ENCODE data around the gene MMP23B. TPM values are rescaled to one million over a fixed set of nuclear protein-coding genes. Genes with fewer than 3 reads are reported as not detected.
A peak's percentile ranks its signal among the peaks of the same experiment; 100 is the strongest.

Gene MMP23B
- total and polyA plus RNA-seq, 2 of the 8 experiments (the other 6 are each of a cell fraction or from before 2014, with no cell fraction given), result 9.2 to 14.6 TPM

GRCh38 chr1:1616838-1617237 lies 15.1 kb upstream of the MMP23B start:
- no peak overlapping the region for H4K5ac ChIP-seq (ENCODE audit: insufficient read length, low read depth, low read length)
- ChIA-PET CTCF (ENCODE audit: partially characterized antibody) (interaction anchor here (1.4 kb wide), 1 partner anchor 70 kb away, joined by 3 read pairs; no protein-coding TSS in a partner anchor), POLR2A (ENCODE audit: partially characterized antibody) (interaction anchor here (2.5 to 4.6 kb wide), 2 partner anchors 10 to 13 kb away, joined by 8 to 34 read pairs; partner anchors contain the start of gene MMP23B)
- peak overlapping the region; percentile 80 to 97 (median 92); a peak in 5 of 8 replicates for H3K4me3 ChIP-seq (ENCODE audit: extremely low read depth in 1 of 4, insufficient read depth in 2 of 4, low read depth in 3 of 4, low read length in 4 of 4)
- peaks cover 6% of the 10 kb centered on the region; the same call in 1 of the 2 replicates for H3K23me2 ChIP-seq (ENCODE audit: low read depth, low read length)
- no peak overlapping the region for H2AK5ac ChIP-seq (ENCODE audit: low read depth, low read length)
- no peaks in the 10 kb centered on the region; a peak in 1 of 7 replicates for H3K27me3 ChIP-seq (replicated peaks in 1 of 4; ENCODE audit: control insufficient read depth in 3 of 4, extremely low read depth in 1 of 4, insufficient read depth in 3 of 4, low read length in 3 of 4)
- 87% methylated on average over 17 of the region's 19 CpGs; no CpG with 5 or more reads in 1 of the 2 experiments for WGBS, 2 experiments (ENCODE audit: extremely low coverage in 1 of 2, insufficient coverage in 1 of 2, insufficient read length in 1 of 2, insufficient replicate concordance in 2 of 2, low coverage in 1 of 2, low lambda C conversion rate in 2 of 2, missing lambda C conversion rate in 1 of 2)
- H3K27ac ChIP-seq (ENCODE audit: low read depth, low read length), result no peak overlapping the region
- H2BK5ac ChIP-seq (ENCODE audit: low read depth, low read length), result no peak overlapping the region
- peaks cover 0 to 13% (median 5%) of the 10 kb centered on the region in 4 experiments; a peak in 5 of 7 replicates for H3K4me1 ChIP-seq (replicated peaks in 1 of 4; ENCODE audit: control insufficient read depth in 3 of 4, insufficient read depth in 4 of 4, low read length in 3 of 4)
- no peak overlapping the region for H3K4ac ChIP-seq (replicated peaks; ENCODE audit: insufficient read length, low read depth, low read length)
- no peaks in the 10 kb centered on the region for H3K9me3 ChIP-seq (ENCODE audit: insufficient read depth in 2 of 2, low read depth in 1 of 2, low read length in 1 of 2)
- no peak for TF ChIP-seq CBX8 (IDR thresholded peaks at IDR 0.05; ENCODE audit: borderline replicate concordance, low read depth, low read length)
- no peak for TF ChIP-seq SRF (IDR thresholded peaks at IDR 0.05; ENCODE audit: low read depth, low read length)
- no peak for DNase-seq (ENCODE audit: low read depth in 1 of 2, low spot score in 2 of 2)
- peaks cover 3% of the 10 kb centered on the region for H3K79me1 ChIP-seq (ENCODE audit: low read depth, low read length)
- no peak overlapping the region for H3K18ac ChIP-seq (ENCODE audit: extremely low read depth, low read length)
- H3K23ac ChIP-seq (ENCODE audit: insufficient read length), result no peak overlapping the region
- 0 out of 2 replicates have a peak overlapping the region, but pooled peaks have one; percentile 28 for H4K8ac ChIP-seq (ENCODE audit: extremely low read depth, insufficient read depth, low read length)
- H2BK15ac ChIP-seq (ENCODE audit: low read length), result no peak overlapping the region
- H2BK20ac ChIP-seq (ENCODE audit: low read length), result no peak overlapping the region
- H3K4me2 ChIP-seq (ENCODE audit: insufficient read depth in 1 of 2, low read depth in 2 of 2, low read length in 2 of 2), result peak overlapping the region; percentile 62 to 94
- H2BK12ac ChIP-seq (ENCODE audit: low read depth, low read length), result no peak overlapping the region
- no peak overlapping the region for H3K14ac ChIP-seq (ENCODE audit: insufficient read length)
- no peak overlapping the region for H3K56ac ChIP-seq (replicated peaks; ENCODE audit: insufficient read length, low read depth, low read length)
- no peak overlapping the region for H4K91ac ChIP-seq (replicated peaks; ENCODE audit: insufficient read length, low read length)
- no peak overlapping the region for H2AFZ ChIP-seq (ENCODE audit: low read length)
- FAIRE-seq, result no peak
- H3K36me3 ChIP-seq (ENCODE audit: control insufficient read depth in 2 of 4, insufficient read depth in 4 of 4, low read length in 3 of 4), result no peaks in the 10 kb centered on the region
- H2BK120ac ChIP-seq (replicated peaks; ENCODE audit: low read depth, low read length), result no peak overlapping the region
- H4K20me1 ChIP-seq (replicated peaks in 1 of 2; ENCODE audit: control insufficient read depth in 1 of 2, insufficient read depth in 2 of 2, low read length in 2 of 2), result peaks cover 6 to 24% of the 10 kb centered on the region in 2 experiments
- peaks cover 0 to 13% of the 10 kb centered on the region in 2 experiments; a peak in 2 of 4 replicates for H3K79me2 ChIP-seq (ENCODE audit: control insufficient read depth in 1 of 2, insufficient read depth in 2 of 2, low read length in 2 of 2)
- no peak overlapping the region for H3K9ac ChIP-seq (replicated peaks in 1 of 4; ENCODE audit: extremely low read depth in 1 of 4, low read depth in 3 of 4, low read length in 3 of 4)
